CD14-positive monocyte (primary cell): ENCODE results near the gene CACNA1C. TPM values are rescaled to one million over a fixed set of nuclear protein-coding genes. Genes with fewer than 3 reads are reported as not detected.
A peak's percentile ranks its signal among the peaks of the same experiment; 100 is the strongest.

Experiments
- DNase-seq, 3 donors: peaks; one replicate each; pipeline ENCODE4 v3.0.0-alpha.2; 2011 to 2022
- H2AFZ ChIP-seq: 2 replicates; pipeline ENCODE4 v1.6.0; 2012; ENCODE audit warnings: mild to moderate bottlenecking, low read depth, low read length, inconsistent platforms; ENCODE audit not compliant: insufficient read depth, poor library complexity, severe bottlenecking
- H3K27ac ChIP-seq, 2 donors: 1 replicate in 1 of 2; 2 replicates in 1 of 2; pipeline ENCODE4 v1.5.1; 2012 to 2013; ENCODE audit warnings: low read length in 2 of 2, control low read depth in 1 of 2, inconsistent platforms in 1 of 2, low read depth in 1 of 2, mild to moderate bottlenecking in 1 of 2
- H3K27me3 ChIP-seq, 2 donors: one replicate each; pipeline versions ENCODE4 v1.6.0 to v1.6.1; 2011 to 2013; ENCODE audit warnings: low read length in 2 of 2; ENCODE audit not compliant: control insufficient read depth in 2 of 2, insufficient read depth in 2 of 2
- H3K36me3 ChIP-seq, 2 donors: replicated peaks in 1 of 2; 1 replicate in 1 of 2; 2 replicates in 1 of 2; pipeline versions ENCODE4 v1.5.1 to v1.6.1; 2012 to 2013; ENCODE audit warnings: low read length in 2 of 2, control low read depth in 1 of 2, inconsistent platforms in 1 of 2, mild to moderate bottlenecking in 1 of 2; ENCODE audit not compliant: insufficient read depth in 2 of 2, control insufficient read depth in 1 of 2
- H3K4me1 ChIP-seq, 2 donors: 1 replicate in 1 of 2; 2 replicates in 1 of 2; pipeline versions ENCODE4 v1.5.1 to v1.6.1; 2012 to 2013; ENCODE audit warnings: low read length in 2 of 2, control low read depth in 1 of 2, inconsistent platforms in 1 of 2, mild to moderate bottlenecking in 1 of 2, moderate library complexity in 1 of 2; ENCODE audit not compliant: insufficient read depth in 2 of 2, control insufficient read depth in 1 of 2
- H3K4me2 ChIP-seq: replicated peaks from 2 replicates; pipeline ENCODE3; 2012; ENCODE audit warnings: low read length, moderate library complexity, mild to moderate bottlenecking; ENCODE audit not compliant: poor library complexity, severe bottlenecking; ENCODE audit errors: extremely low read depth
- H3K4me3 ChIP-seq, 3 experiments: fragments of 200-600 bp in 1 of 3; sonication (generic) in 1 of 3; replicated peaks in 1 of 3; 1 replicate in 2 of 3; 2 replicates in 1 of 3; pipeline ENCODE4 v1.5.1; 2011 to 2013; ENCODE audit warnings: low read length in 3 of 3, mild to moderate bottlenecking in 3 of 3, control low read depth in 2 of 3, low read depth in 2 of 3, inconsistent platforms in 1 of 3, moderate library complexity in 1 of 3
- H3K79me2 ChIP-seq: 2 replicates; pipeline ENCODE4 v1.6.0; 2012; ENCODE audit warnings: mild to moderate bottlenecking, control low read depth, inconsistent platforms, low read length, moderate library complexity; ENCODE audit not compliant: insufficient read depth
- H3K9ac ChIP-seq: 2 replicates; pipeline ENCODE4 v1.6.0; 2017; ENCODE audit warnings: low read length, mild to moderate bottlenecking; ENCODE audit not compliant: insufficient read depth, poor library complexity, severe bottlenecking
- H3K9me3 ChIP-seq, 2 donors: replicated peaks in 1 of 2; 1 replicate in 1 of 2; 2 replicates in 1 of 2; pipeline versions ENCODE4 v1.5.1 to v1.6.1; 2012 to 2013; ENCODE audit warnings: low read length in 2 of 2, control low read depth in 1 of 2; ENCODE audit not compliant: control insufficient read depth in 1 of 2, insufficient read depth in 1 of 2
- H4K20me1 ChIP-seq: 2 replicates; pipeline ENCODE4 v1.6.0; 2012; ENCODE audit warnings: mild to moderate bottlenecking, low read length, control low read depth, moderate library complexity; ENCODE audit not compliant: insufficient read depth
- H3K27ac Mint-ChIP-seq, 7 donors: one replicate each; pipeline ENCODE4 v1.8.0; 2020; ENCODE audit warnings: mild to moderate bottlenecking in 7 of 7, mixed read lengths in 7 of 7, moderate library complexity in 6 of 7, inconsistent platforms in 2 of 7
- H3K27me3 Mint-ChIP-seq, 3 donors: one replicate each; pipeline ENCODE4 v1.8.0; 2021 to 2022; ENCODE audit warnings: low read depth in 3 of 3, mild to moderate bottlenecking in 3 of 3, mixed read lengths in 3 of 3, moderate library complexity in 3 of 3, inconsistent platforms in 1 of 3
- H3K36me3 Mint-ChIP-seq, 2 donors: one replicate each; pipeline ENCODE4 v1.8.0; 2020; ENCODE audit warnings: mixed read lengths in 2 of 2, inconsistent platforms in 1 of 2, mild to moderate bottlenecking in 1 of 2
- H3K4me1 Mint-ChIP-seq: one replicate; pipeline ENCODE4 v1.8.0; 2020; ENCODE audit warnings: mild to moderate bottlenecking, mixed read lengths
- H3K4me3 Mint-ChIP-seq, 2 donors: one replicate each; pipeline ENCODE4 v1.8.0; 2020; ENCODE audit warnings: mild to moderate bottlenecking in 2 of 2, mixed read lengths in 2 of 2, moderate library complexity in 1 of 2
- H3K9me3 Mint-ChIP-seq, 7 donors: one replicate each; pipeline ENCODE4 v1.8.0; 2020 to 2022; ENCODE audit warnings: mixed read lengths in 7 of 7, mild to moderate bottlenecking in 6 of 7, moderate library complexity in 6 of 7, inconsistent platforms in 2 of 7
- CTCF ChIP-seq: fragments of 200-600 bp; IDR thresholded peaks from one replicate; pipeline ENCODE4 v1.8.0; 2022; ENCODE audit warnings: antibody characterized with exemption, mild to moderate bottlenecking
- WGBS: methylation state at CpG from one replicate; pipeline ENCODE4 v1.1.5; 2013; ENCODE audit warnings: missing lambda C conversion rate; ENCODE audit not compliant: insufficient coverage; 5-methylcytosine and 5-hydroxymethylcytosine counted together
- intact Hi-C, 2 donors: fragments of 100-400 bp; cut with micrococcal nuclease; formaldehyde crosslinking; loops; one replicate each; pipeline versions ENCODE4 v1.15.0 to v1.15.1; 2023
- polyA plus RNA-seq, 3 donors: library from polyadenylated mRNA; depleted of rRNA in 1 of 3; unstranded in 2 of 3; stranded (reverse) in 1 of 3; fragments of 300-500 nt in 2 of 3; fragments of >200 nt in 1 of 3; fragmentation: Illumina TruSeq in 2 of 3; gene quantifications; 1 replicate in 2 of 3; 2 replicates in 1 of 3; pipeline ENCODE4 v1.2.3, GENCODE V29; 2012 to 2021

CACNA1C gene
- polyA plus RNA-seq, 3 donors, result not detected

GRCh38 chr12:2681450-2682205 is 628.8 kb downstream of the CACNA1C start:
- H3K27me3 ChIP-seq, result no peaks in the 10 kb centered on the region
- H3K27ac ChIP-seq, result no peak overlapping the region
- Mint-ChIP-seq H3K27me3 (peaks cover 1 to 3% (median 2%) of the 10 kb centered on the region in 3 donors), H3K4me3 (no peak overlapping the region), H3K27ac (peak overlapping the region in 2 of 7 donors; percentile 6 to 65), H3K4me1 (peaks cover 2% of the 10 kb centered on the region), H3K9me3 (peaks cover 0 to 2% (median 0%) of the 10 kb centered on the region in 7 donors), H3K36me3 (no peaks in the 10 kb centered on the region)
- intact Hi-C loops, result no loop called here
- H3K9ac ChIP-seq, result no peak overlapping the region
- peaks cover 0 to 4% of the 10 kb centered on the region in 2 donors for H3K4me1 ChIP-seq
- no peaks in the 10 kb centered on the region for H3K79me2 ChIP-seq
- H3K4me3 ChIP-seq, result no peak overlapping the region
- H4K20me1 ChIP-seq, result no peaks in the 10 kb centered on the region
- DNase-seq, result no peak
- no peak overlapping the region for H3K4me2 ChIP-seq
- no peaks in the 10 kb centered on the region for H3K9me3 ChIP-seq
- WGBS, result 91% methylated on average over 10 of the region's 12 CpGs
- no peak overlapping the region for H2AFZ ChIP-seq
- no peaks in the 10 kb centered on the region for H3K36me3 ChIP-seq
- TF ChIP-seq CTCF, result no peak

DNA sequence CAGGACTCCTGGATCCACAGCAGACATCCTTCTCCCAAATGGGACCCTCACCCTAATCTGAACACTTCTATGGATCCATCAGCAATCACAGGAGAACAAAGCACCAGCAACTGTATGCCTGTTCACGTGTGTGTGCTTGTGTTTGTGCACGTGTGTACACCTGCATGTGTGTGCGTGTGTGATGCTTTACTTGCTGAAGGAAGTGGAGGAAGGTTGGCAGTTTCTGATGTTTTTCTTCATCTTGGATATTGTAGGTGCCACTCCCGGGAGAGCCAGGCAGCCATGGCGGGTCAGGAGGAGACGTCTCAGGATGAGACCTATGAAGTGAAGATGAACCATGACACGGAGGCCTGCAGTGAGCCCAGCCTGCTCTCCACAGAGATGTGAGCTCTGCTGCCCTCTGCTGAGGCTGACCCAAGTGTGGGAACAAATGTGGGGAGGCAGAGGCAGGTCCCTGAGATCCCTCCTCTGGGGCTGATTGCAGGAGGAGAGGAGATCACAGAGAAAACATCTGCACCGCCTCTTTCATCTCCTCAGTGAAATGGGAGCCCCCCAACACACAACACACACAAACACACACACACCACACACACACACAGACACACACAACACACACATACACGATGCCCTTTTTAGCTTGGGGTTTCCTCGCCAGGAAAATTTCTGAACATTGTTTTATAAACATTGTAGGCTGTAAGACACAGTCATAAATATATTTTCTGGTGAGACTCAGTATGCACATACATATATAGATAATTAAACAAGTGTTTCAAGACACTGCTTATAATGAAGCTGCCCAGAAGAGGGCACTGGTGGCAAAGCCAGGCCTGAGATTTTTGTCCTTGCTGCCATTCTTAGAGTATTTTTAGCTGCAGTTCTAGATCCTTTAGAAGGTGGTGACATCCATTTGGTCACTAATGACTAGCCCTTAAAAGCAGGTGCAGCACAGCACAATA is 629.8 kb downstream of the CACNA1C start:
- Histone ChIP-seq H3K36me3 (no peaks in the 10 kb centered on the region), H3K9ac (no peak overlapping the region), H3K4me2 (no peak overlapping the region), H3K79me2 (no peaks in the 10 kb centered on the region), H2AFZ (no peak overlapping the region), H3K4me3 (no peak overlapping the region), H3K27ac (no peak overlapping the region), H3K27me3 (no peaks in the 10 kb centered on the region), H4K20me1 (no peaks in the 10 kb centered on the region), H3K9me3 (no peaks in the 10 kb centered on the region), H3K4me1 (peaks cover 0 to 4% of the 10 kb centered on the region in 2 donors)
- no peak for DNase-seq
- WGBS, result 85% methylated on average over 6 of the region's 10 CpGs
- Mint-ChIP-seq H3K36me3 (no peaks in the 10 kb centered on the region), H3K27ac (peak overlapping the region in 2 of 7 donors; percentile 40 to 66), H3K4me1 (peaks cover 2% of the 10 kb centered on the region), H3K27me3 (peaks cover 1 to 3% (median 2%) of the 10 kb centered on the region in 3 donors), H3K9me3 (peaks cover 0 to 2% (median 0%) of the 10 kb centered on the region in 7 donors), H3K4me3 (no peak overlapping the region)
- intact Hi-C loops, result no loop called here
- TF ChIP-seq CTCF, result peak; percentile 43
